ENCODE measurements around the gene FGFBP2. TPM values are rescaled to one million over a fixed set of nuclear protein-coding genes. Genes with fewer than 3 reads are reported as not detected.

The FGFBP2 gene
- total RNA-seq, 2 donors from 2014 or later: 0.50 TPM; not detected in 1

DNA sequence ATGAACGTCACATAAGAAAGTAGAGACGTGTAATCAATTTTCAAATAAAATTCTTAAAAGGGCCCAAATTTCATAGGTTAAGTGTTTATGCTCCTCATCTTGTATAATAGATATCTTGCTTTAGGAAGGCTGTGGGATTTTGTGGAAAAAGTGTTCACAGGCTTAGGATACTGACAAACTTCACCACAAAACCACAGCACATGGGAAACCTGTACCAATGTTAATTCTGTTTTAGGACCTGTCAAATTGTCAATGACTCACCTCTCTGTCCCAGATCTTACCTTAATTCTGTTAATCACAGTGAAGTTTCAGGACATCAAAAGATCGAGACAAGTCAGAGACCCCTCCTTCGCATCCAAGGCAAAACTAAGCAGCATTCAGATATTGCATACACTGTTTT, 48.7 kb downstream of the FGFBP2 start:
- Mint-ChIP-seq H3K27me3 (peaks cover 50% of the 10 kb centered on the region), H3K36me3 (ENCODE audit: low read depth) (no peaks in the 10 kb centered on the region), H3K27ac (no peak overlapping the region), H3K4me1 (no peaks in the 10 kb centered on the region), H3K4me3 (no peak overlapping the region)
- no peak for DNase-seq
- no peaks in the 10 kb centered on the region for H3K9me3 ChIP-seq (ENCODE audit: control insufficient read depth, low read length, poor library complexity, severe bottlenecking)
- ATAC-seq: no peak

DNA sequence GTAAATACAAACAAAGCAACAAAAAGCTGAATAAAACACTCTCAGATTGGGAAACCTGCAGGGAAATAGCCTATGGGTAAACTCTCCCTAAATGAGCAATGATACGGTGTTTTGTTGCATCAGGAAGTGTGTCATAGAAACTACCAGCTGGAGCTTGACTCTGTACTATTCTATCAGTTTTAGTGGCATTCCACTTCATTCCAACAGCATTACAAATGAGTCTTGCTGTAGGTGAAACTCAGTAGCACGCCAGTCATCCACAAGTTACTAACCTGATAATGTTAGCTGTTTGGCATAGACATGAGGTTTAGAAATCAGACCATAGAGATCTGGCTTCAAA, 49.4 kb downstream of the FGFBP2 start:
- H3K4me3 Mint-ChIP-seq: no peak overlapping the region
- peaks cover 50% of the 10 kb centered on the region for H3K27me3 Mint-ChIP-seq
- DNase-seq (no peak), ATAC-seq (no peak)
- no peaks in the 10 kb centered on the region for H3K9me3 ChIP-seq (ENCODE audit: control insufficient read depth, low read length, poor library complexity, severe bottlenecking)
- H3K27ac Mint-ChIP-seq: no peak overlapping the region
- no peaks in the 10 kb centered on the region for H3K36me3 Mint-ChIP-seq (ENCODE audit: low read depth)
- no peaks in the 10 kb centered on the region for H3K4me1 Mint-ChIP-seq

DNA sequence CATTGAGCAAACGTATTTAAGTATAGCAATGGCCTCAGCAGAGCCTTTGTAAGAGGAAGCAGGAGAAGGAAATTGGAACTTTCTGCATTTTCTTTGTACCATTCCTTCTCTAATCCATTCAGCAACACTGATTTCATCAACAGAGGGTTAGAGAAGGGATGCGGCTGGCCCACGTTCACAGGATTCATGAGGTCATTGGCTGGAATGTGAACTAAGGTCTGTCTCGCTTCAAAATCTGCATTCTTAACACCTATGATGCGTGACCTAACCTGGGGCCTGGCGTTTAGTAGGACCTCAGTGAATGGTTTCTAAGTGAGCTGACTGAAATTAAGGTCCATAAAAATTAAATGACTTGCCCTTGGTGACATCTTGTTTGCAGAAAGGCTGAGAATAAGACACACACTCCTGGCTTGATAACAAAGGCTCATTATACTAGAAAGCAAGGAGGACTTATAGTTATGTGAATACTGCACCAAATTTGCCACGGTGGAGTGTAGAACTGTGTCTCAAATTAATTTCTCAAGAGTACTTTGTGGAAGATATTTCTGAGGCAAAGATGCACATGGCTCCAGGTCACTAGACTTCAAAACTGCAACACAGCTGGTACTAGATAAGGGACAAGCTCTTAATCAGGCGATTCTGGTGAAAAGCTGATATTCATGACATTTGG, 49.9 kb downstream of the FGFBP2 start:
- DNase-seq (no peak), ATAC-seq (no peak)
- Mint-ChIP-seq H3K27ac (no peak overlapping the region), H3K4me3 (no peak overlapping the region), H3K27me3 (peaks cover 50% of the 10 kb centered on the region), H3K36me3 (ENCODE audit: low read depth) (no peaks in the 10 kb centered on the region), H3K4me1 (no peaks in the 10 kb centered on the region)
- no peaks in the 10 kb centered on the region for H3K9me3 ChIP-seq (ENCODE audit: control insufficient read depth, low read length, poor library complexity, severe bottlenecking)

DNA sequence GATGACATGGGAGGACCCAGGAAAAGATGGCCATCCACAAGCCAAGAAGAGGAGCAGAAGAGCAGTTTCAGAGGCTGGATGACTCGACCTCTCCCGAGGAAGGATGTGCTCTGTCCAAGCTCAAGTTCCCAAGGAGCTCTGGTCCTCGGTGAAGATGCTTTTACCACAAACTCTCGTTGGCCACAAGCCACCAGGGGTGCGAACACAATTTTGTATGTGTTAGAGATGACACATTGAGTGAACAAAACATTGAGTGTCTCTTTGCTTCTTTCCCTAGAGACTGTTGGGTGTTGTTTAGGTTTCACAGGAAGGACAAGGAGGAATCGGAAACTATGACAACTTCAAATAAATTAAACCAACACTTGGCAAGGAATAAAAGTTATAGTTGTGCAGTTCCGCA, 50.7 kb downstream of the FGFBP2 start:
- H3K4me3 Mint-ChIP-seq: no peak overlapping the region

More for the DNA sequence above, 50.7 kb downstream of the FGFBP2 start:
- DNase-seq: no peak
- Mint-ChIP-seq H3K27ac (no peak overlapping the region), H3K27me3 (peaks cover 55% of the 10 kb centered on the region), H3K36me3 (ENCODE audit: low read depth) (no peaks in the 10 kb centered on the region), H3K4me1 (no peaks in the 10 kb centered on the region)
- H3K9me3 ChIP-seq (ENCODE audit: control insufficient read depth, low read length, poor library complexity, severe bottlenecking): no peaks in the 10 kb centered on the region
- ATAC-seq: no peak

Other genes with a start within 250 kb of the FGFBP2 start
- gene CD38, start 184.8 kb downstream of the FGFBP2 start, total RNA-seq: 1 to 10 TPM; 1.4 TPM
- gene FGFBP1, start 24.4 kb downstream of the FGFBP2 start, total RNA-seq: not detected
- not detected for gene PROM1, start 120.8 kb upstream of the FGFBP2 start, total RNA-seq